ENCODE results near the gene IPO8.

DNA sequence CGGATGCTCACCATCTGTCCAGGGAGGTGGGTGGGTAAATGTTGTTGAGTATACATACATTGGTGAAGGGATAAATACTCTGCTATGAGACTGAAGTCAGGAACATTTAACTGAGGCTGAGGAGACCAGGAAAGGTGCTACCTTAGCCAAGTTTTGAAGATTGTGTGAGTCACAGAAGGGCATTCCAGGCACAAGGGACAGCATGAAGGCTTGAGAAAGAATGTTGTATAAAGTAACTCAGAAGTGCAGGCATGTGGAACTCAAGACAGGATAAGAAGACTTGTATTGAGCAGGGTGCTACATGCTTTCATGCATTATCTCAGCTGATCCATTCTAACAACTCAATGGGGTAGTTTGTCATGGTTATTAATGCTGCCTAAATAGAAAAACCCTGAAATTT is 112.7 kb downstream of the IPO8 start:
- TF ChIP-seq, protein P1, sequence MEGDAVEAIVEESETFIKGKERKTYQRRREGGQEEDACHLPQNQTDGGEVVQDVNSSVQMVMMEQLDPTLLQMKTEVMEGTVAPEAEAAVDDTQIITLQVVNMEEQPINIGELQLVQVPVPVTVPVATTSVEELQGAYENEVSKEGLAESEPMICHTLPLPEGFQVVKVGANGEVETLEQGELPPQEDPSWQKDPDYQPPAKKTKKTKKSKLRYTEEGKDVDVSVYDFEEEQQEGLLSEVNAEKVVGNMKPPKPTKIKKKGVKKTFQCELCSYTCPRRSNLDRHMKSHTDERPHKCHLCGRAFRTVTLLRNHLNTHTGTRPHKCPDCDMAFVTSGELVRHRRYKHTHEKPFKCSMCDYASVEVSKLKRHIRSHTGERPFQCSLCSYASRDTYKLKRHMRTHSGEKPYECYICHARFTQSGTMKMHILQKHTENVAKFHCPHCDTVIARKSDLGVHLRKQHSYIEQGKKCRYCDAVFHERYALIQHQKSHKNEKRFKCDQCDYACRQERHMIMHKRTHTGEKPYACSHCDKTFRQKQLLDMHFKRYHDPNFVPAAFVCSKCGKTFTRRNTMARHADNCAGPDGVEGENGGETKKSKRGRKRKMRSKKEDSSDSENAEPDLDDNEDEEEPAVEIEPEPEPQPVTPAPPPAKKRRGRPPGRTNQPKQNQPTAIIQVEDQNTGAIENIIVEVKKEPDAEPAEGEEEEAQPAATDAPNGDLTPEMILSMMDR (IDR thresholded peaks at IDR 0.05; ENCODE audit: low read length), result no peak
- no peak for TF ChIP-seq EZH2 (optimal IDR thresholded peaks at IDR 0.05; ENCODE audit: low read depth, low read length)
- no peak for TF ChIP-seq EZH2phosphoT487 (IDR thresholded peaks at IDR 0.05; ENCODE audit: low read length)
